GM21723 (cell line): ENCODE data around the gene TELO2.

Experiments used
- ATAC-seq: cut with Tn5 transposase; IDR thresholded peaks from one replicate; pipeline ENCODE4 v1.9.1; 2021; ENCODE audit warnings: mild to moderate bottlenecking, moderate library complexity; ENCODE audit not compliant: unreplicated experiment

The TELO2 gene

GRCh38 chr16:1550069-1550468 is 56.9 kb downstream of the TELO2 start:
- no peak for ATAC-seq

- ATAC-seq = no peak
Measured at GRCh38 chr16:1550696-1551095, 57.5 kb downstream of the TELO2 start.

DNA sequence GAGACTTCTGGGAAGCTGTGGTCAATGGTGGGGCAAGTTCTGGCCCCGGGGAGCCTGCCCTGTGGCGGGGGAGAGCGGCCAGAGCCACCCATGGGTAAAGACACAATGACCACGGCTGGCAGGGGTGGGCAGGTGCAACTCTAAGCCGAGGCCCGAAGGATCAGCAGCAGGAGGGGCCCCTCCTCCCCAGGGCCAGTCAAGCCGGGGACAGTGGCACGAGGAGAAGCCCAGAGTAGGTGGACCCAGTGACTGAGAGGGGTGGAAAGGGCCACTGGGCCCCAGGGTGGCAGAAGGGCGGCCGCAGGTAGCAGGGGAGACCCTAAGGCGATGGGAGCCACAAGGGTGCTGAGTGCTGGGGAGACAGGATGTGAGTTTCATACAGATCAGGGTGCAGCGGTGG is 58.0 kb downstream of the TELO2 start:
- ATAC-seq = no peak

- no peak for ATAC-seq
Measured at GRCh38 chr16:1552129-1552528, 59.0 kb downstream of the TELO2 start.

- ATAC-seq = no peak
Measured at GRCh38 chr16:1553946-1554825, 61.0 kb downstream of the TELO2 start.

DNA sequence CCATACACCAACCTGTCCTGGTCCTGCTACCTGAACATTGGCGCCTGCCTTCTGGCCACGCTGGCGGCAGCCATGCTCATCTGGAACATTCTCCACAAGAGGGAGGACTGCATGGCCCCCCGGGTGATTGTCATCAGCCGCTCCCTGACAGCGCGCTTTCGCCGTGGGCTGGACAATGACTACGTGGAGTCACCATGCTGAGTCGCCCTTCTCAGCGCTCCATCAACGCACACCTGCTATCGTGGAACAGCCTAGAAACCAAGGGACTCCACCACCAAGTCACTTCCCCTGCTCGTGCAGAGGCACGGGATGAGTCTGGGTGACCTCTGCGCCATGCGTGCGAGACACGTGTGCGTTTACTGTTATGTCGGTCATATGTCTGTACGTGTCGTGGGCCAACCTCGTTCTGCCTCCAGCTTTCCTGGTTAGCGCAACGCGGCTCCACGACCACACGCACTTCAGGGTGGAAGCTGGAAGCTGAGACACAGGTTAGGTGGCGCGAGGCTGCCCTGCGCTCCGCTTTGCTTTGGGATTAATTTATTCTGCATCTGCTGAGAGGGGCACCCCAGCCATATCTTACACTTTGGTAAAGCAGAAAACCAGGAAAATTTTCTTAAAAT is 61.8 kb downstream of the TELO2 start:
- ATAC-seq = no peak

DNA sequence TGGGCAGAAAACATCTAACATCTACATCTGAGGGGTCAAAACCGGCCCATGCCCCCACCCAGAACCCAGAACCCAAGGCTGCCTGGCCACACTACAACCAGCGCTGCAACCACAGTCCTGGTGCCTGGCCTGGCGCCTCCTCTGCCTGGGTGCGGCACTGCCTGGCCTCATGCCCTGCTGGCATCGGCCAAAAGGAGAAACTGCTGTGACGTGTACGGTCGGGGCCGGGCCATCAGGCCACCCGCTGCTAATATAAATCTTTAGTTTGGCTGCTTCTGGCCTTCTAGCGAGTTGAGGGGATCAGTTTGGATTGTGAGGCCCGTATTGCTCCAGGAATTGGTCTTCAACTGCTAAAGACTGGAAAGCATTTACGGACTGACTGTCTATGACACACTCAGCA is 63.1 kb downstream of the TELO2 start:
- no peak for ATAC-seq

DNA sequence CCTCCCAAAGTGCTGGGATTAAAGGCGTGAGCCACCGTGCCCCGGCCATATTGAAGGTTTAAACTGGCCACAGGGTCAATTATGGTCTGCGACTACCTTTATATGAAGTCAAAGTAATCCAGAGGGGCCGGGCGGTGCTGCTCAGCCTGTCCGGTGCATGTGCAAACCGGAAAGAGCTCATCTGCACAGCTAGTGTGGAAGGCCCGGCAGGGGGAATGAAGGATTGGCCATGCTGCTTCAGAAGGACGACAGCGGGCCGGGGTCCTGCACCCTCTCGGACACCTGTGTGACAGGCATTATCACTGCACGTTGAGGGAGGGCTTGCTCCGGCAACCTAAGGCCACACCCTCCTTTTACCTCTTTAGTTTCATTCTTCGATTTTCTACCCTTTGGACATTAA is 63.9 kb downstream of the TELO2 start:
- ATAC-seq = no peak

- no peak for ATAC-seq
Measured at GRCh38 chr16:1557576-1557975, 64.4 kb downstream of the TELO2 start.

DNA sequence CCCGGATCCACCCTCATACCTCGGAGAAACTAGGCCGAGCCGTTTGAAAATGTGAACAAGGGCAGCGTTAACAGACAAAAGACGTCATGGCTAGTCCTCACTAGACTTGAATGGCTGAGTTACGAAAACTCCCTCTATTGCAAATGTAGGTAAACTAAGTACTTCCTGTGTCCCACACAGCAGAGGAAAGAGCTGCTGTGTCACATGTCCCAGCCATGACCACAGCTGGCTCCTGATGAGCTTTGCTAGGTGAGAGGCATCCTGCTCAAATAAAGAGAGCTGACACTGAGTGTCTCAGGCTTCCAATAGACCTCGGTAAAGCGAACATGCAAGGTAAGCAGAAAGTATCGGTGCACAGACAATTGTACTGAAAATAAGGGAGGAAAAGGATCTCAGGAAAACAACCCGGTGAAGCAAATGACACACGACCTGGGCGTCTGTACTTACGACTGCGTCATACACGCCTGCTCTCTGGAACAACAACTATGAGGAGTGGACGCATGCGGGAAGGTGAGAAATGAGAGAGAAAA is 66.4 kb downstream of the TELO2 start:
- no peak for ATAC-seq
